GM12875 (cell line): Measurements from ENCODE around the gene POLR1A.

Source experiments
- H3K4me3 ChIP-seq: one replicate; pipeline ENCODE4 v1.5.1; 2011; ENCODE audit warnings: low read depth, low read length, control low read depth
- TF ChIP-seq, protein P1 (sequence below): IDR thresholded peaks from 2 replicates; pipeline ENCODE4 v1.5.1; 2011; ENCODE audit warnings: low read depth, mild to moderate bottlenecking, control low read depth, inconsistent platforms, low read length, moderate library complexity, borderline replicate concordance; ENCODE audit not compliant: insufficient read depth

Gene POLR1A

DNA sequence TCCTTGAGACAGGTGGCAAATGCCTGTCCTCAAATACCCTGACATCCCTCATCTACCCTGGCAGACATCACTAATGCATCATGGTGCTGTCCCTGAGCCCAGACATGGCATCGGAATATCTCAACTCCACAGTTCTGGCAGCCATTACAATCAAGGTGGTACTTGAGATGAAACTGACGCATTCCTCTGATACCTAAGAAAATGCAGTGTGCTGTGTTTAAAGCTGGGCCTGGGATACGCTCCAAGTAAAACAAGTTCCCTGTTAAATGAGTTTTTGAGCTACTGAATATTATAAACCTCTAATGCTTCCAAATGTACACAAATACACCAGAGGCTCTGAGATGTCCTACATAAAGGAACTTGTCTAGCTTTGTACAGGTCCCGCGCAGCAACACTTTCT, 29.8 kb downstream of the POLR1A start:
- TF ChIP-seq, protein P1, sequence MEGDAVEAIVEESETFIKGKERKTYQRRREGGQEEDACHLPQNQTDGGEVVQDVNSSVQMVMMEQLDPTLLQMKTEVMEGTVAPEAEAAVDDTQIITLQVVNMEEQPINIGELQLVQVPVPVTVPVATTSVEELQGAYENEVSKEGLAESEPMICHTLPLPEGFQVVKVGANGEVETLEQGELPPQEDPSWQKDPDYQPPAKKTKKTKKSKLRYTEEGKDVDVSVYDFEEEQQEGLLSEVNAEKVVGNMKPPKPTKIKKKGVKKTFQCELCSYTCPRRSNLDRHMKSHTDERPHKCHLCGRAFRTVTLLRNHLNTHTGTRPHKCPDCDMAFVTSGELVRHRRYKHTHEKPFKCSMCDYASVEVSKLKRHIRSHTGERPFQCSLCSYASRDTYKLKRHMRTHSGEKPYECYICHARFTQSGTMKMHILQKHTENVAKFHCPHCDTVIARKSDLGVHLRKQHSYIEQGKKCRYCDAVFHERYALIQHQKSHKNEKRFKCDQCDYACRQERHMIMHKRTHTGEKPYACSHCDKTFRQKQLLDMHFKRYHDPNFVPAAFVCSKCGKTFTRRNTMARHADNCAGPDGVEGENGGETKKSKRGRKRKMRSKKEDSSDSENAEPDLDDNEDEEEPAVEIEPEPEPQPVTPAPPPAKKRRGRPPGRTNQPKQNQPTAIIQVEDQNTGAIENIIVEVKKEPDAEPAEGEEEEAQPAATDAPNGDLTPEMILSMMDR, result no peak
- no peak overlapping the region for H3K4me3 ChIP-seq

DNA sequence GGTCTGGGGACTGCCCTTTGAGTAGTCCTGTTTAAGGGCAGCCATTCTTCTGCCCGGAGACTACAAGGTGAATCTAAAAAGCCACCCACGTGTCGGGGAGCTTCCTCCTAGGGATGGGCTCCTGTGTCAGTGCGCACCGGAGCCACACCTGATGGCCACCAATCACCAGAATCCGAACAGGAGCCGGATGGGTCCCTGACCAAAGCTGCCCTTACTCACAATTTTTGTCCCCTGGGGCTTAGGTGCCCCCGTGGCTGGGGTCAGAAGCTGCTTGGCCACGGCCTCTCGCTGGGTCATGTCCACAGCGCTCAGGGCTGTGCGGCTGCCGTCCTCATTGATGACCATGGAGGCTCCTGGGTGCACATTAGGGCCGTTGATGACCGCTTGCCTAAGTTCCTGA, 30.9 kb downstream of the POLR1A start:
- no peak overlapping the region for H3K4me3 ChIP-seq
- TF ChIP-seq, protein P1, result no peak

DNA sequence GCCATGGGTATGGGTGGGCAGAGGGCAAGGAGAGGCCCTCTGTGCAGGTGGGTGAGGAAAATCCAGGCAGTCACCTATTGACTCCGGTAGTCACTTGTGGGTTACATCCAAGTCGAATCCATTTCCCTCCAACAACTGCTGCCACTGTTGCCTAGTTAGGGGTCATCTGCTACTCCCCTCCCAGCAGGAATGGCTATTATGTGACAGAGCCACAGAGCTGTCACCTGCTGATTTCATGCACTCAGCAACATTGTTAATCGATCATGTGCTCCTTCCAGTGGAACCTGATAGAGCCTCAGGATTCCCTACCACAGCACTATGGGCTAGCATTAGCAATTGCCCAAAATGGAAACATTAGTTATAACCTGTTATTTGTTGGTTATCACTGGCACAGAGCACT, 31.4 kb downstream of the POLR1A start:
- H3K4me3 ChIP-seq, result no peak overlapping the region
- TF ChIP-seq, protein P1, result no peak

DNA sequence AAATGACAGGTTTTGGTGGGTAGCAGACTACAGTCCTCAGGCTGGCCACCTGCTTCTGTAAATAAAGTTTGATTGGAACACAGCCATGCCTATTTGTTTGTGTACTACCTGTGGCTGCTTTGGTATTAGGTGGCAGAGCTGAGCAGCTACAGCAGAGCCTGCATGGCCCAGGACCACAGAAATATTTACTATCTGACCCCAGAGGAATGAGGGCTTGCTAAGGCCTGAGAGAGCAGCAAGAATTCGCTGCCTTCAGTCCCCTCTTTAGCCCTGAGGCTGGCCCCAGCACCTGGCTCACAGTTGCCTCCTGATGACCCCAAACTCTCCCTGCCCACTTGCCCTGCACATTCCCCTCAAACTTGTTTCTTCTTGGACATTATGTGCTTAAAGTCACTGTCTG, 32.5 kb downstream of the POLR1A start:
- H3K4me3 ChIP-seq, result no peak overlapping the region
- TF ChIP-seq, protein P1, result no peak

DNA sequence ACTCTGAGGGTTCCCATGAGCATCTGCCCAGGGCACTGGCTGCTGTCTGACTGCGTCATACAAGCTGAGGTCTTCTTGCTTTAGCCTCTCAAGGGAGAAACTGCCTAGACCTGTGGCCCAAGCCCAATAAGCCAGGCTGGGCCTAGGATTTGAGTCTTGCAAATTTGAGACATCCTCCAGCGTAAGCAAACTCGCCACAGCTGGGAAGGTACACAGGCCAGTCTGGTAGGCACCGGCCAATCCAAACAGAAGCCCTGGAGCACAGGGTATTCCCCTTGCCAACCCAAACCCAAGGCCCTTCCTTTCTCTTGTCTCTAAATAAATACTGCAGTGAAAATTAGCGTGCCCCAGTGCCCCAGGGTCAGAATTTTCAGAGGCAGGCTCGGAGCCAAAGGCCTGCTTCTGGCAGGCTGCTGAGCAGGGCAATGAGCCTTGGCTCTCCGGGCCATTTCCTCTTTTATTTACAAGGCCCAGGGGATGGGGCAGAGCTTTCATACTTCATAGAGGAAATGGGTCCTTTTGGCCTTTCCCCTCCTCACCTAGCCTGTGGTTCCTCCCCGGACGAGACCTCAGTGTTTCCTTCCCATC, 33.3 kb downstream of the POLR1A start:
- H3K4me3 ChIP-seq, result no peak overlapping the region
- TF ChIP-seq, protein P1, result no peak

DNA sequence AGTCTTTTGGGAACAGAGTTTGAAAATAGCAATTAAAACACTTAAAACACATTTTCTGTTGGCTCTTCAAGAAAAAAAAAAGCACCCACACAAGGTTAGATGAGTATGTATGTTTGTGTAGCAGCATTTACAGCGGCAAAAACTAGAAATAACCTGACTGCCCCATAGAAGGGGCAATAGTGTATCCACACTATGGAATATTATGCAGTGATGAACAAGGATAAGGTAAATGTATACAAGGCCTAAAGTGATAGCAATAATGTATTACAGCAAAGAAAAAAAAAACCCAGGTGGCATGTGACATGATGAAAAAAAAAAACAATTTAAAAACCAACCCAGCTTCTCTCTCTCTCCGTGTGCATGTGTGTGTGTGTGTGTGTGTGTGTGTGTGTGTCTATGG, 34.8 kb downstream of the POLR1A start:
- TF ChIP-seq, protein P1, result no peak
- no peak overlapping the region for H3K4me3 ChIP-seq

DNA sequence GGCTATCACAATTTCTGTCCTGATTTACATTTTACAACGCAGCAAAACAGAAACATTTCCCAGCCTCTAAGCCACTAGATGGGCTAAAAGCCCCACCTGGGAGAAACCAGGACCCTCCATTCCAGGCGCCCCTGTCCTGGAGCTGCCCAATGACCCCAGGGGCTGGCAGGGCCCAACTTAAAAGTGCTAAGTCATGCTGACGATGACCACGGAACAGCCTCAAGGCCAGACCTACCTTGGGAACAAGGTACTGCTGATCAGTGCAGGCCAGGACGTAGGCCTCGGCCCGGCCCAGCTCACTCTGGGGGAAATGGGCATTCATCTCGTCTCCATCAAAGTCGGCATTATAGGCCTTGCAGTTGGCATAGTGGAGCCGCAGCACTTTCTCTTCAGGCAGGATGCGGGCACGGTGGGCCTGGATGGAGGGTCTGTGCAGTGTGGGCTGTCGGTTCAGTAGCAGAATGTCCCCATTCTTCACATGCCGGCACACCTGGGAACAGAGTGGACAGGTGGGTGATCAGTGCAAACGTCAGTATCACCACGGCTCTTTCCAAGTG, 35.8 kb downstream of the POLR1A start:
- H3K4me3 ChIP-seq, result no peak overlapping the region
- TF ChIP-seq, protein P1, result no peak
